Hepatocyte (in vitro differentiated cells): Measurements from ENCODE around the gene LPP.

Experiments
- CTCF ChIP-seq: fragments of 200-600 bp; sonication (generic); IDR thresholded peaks from 2 replicates; pipeline ENCODE4 v1.5.1; 2016; ENCODE audit warnings: antibody characterized with exemption, mild to moderate bottlenecking; ENCODE audit not compliant: poor library complexity
- EZH2phosphoT487 ChIP-seq: fragments of 200-600 bp; sonication (generic); IDR thresholded peaks from one replicate; pipeline ENCODE4 v1.6.1; 2018; ENCODE audit warnings: antibody characterized with exemption, mild to moderate bottlenecking, low read depth, moderate library complexity; ENCODE audit not compliant: unreplicated experiment, severe bottlenecking

GRCh38 chr3:188855675-188856074, 701.7 kb downstream of the LPP start:
- TF ChIP-seq EZH2phosphoT487: no peak
- no peak for TF ChIP-seq CTCF
